HFF-Myc (cell line): ENCODE results near the gene SLC16A3.

ENCODE experiments used
- DNase-seq: peaks from one replicate; pipeline ENCODE4 v3.0.0-alpha.2; 2011; ENCODE audit warnings: low read depth; ENCODE audit errors: extremely low read depth
- H3K4me3 ChIP-seq: replicated peaks from 2 replicates; pipeline ENCODE4 v1.5.1; 2011; ENCODE audit warnings: low read depth, mild to moderate bottlenecking, control low read depth, low read length
- TF ChIP-seq, protein P1 (sequence below): IDR thresholded peaks from 2 replicates; pipeline ENCODE4 v1.5.1; 2012; ENCODE audit warnings: mild to moderate bottlenecking, low read depth, low read length, control low read depth; ENCODE audit errors: missing control alignments

The SLC16A3 gene

DNA sequence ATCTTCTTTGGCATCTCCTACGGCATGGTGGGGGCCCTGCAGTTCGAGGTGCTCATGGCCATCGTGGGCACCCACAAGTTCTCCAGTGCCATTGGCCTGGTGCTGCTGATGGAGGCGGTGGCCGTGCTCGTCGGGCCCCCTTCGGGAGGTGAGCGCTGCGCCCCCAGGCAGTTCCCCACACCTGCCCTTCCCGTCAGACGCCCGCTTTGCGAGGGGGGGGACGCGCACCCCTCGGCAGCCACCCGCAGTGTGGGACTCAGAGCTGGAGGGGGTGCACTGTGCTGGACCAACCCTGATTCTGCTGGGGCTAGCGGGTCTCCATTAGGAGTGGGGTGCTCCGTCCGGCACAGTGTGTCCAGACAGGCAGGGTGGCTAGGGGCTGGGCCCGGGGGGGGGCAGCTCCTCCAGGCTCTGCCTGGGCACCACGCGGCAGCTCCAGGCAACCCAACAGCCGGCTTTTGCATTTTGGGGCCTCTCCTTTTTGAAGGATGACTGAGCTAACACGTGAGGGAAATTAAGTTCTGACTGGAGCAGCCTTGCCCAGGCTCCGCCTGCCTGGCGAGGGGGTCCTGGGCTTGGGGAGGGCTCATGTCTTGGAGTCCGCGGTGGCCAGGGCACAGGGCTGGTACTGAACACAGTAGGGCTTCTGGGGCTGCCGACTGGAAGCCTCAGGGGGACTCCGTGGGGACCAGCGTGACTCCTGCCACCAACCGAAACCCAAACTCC lies 9.1 kb downstream of the SLC16A3 start:
- no peak for DNase-seq
- TF ChIP-seq, protein P1, sequence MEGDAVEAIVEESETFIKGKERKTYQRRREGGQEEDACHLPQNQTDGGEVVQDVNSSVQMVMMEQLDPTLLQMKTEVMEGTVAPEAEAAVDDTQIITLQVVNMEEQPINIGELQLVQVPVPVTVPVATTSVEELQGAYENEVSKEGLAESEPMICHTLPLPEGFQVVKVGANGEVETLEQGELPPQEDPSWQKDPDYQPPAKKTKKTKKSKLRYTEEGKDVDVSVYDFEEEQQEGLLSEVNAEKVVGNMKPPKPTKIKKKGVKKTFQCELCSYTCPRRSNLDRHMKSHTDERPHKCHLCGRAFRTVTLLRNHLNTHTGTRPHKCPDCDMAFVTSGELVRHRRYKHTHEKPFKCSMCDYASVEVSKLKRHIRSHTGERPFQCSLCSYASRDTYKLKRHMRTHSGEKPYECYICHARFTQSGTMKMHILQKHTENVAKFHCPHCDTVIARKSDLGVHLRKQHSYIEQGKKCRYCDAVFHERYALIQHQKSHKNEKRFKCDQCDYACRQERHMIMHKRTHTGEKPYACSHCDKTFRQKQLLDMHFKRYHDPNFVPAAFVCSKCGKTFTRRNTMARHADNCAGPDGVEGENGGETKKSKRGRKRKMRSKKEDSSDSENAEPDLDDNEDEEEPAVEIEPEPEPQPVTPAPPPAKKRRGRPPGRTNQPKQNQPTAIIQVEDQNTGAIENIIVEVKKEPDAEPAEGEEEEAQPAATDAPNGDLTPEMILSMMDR: no peak
- H3K4me3 ChIP-seq: no peak overlapping the region

DNA sequence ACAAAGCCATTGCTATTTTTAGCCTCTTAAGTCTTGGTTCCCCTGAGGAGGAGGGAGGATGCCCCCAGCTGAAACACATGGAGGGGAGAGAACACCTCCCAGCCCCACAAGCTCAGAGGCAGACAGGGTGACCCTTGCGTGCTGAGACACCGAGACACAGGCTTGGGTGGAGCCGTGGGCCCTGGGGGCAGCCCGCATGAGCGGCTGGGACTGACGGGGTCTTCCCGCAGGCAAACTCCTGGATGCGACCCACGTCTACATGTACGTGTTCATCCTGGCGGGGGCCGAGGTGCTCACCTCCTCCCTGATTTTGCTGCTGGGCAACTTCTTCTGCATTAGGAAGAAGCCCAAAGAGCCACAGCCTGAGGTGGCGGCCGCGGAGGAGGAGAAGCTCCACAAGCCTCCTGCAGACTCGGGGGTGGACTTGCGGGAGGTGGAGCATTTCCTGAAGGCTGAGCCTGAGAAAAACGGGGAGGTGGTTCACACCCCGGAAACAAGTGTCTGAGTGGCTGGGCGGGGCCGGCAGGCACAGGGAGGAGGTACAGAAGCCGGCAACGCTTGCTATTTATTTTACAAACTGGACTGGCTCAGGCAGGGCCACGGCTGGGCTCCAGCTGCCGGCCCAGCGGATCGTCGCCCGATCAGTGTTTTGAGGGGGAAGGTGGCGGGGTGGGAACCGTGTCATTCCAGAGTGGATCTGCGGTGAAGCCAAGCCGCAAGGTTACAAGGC lies 9.8 kb downstream of the SLC16A3 start:
- peak; percentile 66 for DNase-seq
- H3K4me3 ChIP-seq: 0 out of 2 replicates have a peak overlapping the region, but pooled peaks have one; percentile 0
- TF ChIP-seq, protein P1: no peak

DNA sequence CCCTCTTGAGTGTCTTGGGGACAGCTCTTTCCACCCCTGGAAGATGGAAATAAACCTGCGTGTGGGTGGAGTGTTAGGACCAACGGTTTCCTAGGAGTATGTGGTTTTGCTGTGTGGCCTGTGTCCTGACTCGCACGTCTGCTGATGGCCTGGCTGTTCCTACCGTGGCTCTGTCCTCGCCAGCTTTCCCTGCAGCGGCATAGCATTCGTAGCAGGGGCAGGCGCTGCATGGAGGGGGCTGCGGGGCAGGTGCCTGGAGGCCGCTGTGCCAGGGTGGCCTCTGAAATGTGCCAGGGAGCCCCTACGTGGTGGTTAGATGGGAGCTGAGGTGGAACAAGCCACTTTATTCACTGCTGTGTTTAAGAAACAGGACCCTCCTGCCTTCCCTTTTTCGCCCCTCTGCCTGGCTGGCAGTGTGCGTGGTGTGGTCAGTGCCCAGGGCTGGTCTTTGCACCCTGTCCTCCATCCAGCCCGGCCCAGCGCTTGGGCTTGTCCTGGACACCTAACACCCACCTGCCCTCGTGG lies 10.6 kb downstream of the SLC16A3 start:
- DNase-seq: no peak
- TF ChIP-seq, protein P1: no peak
- H3K4me3 ChIP-seq: no peak overlapping the region

DNA sequence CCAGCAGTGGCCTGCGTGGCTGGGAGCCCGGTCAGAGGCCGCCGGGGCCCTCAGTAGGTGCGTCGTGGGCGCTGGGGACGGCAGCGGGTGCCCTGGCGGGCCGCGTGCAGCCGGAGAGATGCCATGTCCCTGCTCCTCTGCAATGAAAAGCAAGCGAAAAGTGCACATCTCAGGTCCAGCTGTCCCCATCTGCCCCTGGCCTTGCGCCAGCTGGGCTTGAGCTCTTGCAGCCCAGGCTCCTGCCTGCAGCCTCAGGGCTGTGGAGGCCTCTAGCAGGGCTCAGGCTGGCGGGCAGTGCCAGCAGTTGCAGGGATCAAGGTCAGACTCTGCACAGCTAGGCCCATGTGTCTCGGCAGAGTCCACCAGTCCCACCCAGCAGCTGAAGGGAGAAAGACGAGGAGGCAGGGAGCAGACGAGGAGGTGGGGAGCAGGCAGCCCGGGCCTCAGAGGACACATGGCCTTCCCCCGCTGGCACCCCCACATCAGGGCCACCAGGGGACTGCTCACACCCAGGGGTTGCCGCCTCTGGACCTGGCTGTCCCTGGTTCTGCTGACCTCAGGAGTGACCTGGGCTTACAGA lies 11.2 kb downstream of the SLC16A3 start:
- no peak for DNase-seq
- TF ChIP-seq, protein P1: no peak
- no peak overlapping the region for H3K4me3 ChIP-seq

DNA sequence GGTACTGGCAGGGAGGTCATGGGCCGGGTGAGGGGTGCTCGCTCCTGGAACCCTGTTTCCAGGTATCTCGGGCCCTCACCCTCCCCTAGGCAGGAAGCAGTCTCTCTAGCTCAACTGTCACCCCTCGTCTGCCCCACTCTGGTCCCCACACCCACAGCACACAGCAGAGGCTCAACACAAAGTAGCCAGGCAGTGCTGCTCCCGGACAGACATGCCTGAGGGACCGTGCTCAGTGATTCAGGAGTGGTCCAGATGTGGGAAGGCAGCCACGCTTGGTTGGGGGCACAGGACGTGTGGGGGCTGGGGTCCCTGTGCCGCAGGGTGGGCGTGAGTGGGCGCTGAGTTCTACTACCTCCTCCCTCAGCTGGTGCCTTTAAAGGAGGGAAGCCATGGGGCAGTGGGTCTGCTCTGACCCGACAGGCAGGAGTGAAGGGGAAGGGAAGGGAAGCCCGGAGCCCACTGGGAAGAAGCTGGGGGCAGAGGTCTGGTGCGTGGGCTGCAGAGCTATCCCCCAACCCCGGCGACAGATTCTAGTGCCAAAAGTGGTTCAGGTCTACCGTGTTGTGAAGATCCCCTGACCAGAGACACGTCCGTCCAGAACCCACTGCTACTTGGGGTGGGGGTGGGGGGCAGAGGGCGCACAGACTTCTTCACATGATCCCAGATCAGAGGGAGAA lies 11.8 kb downstream of the SLC16A3 start:
- no peak overlapping the region for H3K4me3 ChIP-seq
- no peak for DNase-seq
- TF ChIP-seq, protein P1: no peak

DNA sequence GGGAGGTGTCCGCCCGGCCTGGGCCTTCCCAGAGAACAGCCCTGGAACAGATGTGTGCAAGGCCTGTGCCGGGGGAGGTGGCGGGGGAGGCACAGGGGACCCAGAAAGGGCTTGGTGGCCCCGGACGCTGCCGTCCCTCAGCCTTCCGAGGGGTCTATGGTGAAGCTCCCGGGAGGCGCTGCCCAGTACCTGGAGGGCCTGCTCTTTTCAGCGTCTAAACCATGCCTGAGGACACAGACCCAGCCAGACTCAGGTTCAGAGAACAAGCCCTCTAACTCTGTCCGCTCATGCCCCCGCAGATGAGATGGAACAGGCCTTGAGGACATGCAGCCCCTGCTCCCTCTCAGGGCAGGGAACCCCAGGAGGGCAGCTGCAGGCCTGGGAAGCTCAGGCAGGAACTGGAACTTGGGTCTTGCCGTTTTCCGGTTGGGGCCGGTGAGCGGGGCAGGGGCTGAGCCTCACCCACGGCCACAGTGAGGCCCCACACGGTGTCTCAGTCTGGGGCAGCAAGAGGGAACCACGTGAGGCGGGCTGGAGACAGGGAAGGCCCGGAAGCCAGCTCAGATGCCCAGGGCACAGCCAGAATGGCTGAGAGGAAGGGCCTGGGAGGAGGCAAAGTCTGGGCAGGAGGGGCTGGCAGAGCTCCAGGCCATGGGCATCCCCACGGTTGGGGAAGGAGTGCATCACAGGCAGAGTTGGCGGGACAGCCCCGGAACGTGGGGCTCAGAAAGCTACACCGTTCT lies 12.5 kb downstream of the SLC16A3 start:
- TF ChIP-seq, protein P1: no peak
- DNase-seq: no peak
- no peak overlapping the region for H3K4me3 ChIP-seq
